C4-2B (cell line): ENCODE data around the gene PCDHGB7.
"Not testable (repeated sequence)": the region's sequence is repeated elsewhere in the genome, so short reads cannot be mapped to it uniquely, and the experiment has no call there.

ENCODE experiments used
- H3K27ac ChIP-seq: fragments of 450-650 bp; 2 replicates; pipeline ENCODE4 v1.5.1; 2017
- CTCF ChIP-seq: fragments of 450-650 bp; conservative IDR thresholded peaks from 2 replicates; pipeline ENCODE4 v1.5.1; 2017; ENCODE audit warnings: mild to moderate bottlenecking
- ZFX ChIP-seq: fragments of 450-650 bp; IDR thresholded peaks from 2 replicates; pipeline ENCODE4 v1.6.1; 2017

Gene PCDHGB7

GRCh38 chr5:141417494-141418172, at the start of gene PCDHGB7:
PCDHGB7 (plus strand) TSS chr5:141417677; CDS start chr5:141417860, 183 bp downstream.
- peak; percentile 81 for TF ChIP-seq CTCF
- not testable (repeated sequence) for H3K27ac ChIP-seq

DNA sequence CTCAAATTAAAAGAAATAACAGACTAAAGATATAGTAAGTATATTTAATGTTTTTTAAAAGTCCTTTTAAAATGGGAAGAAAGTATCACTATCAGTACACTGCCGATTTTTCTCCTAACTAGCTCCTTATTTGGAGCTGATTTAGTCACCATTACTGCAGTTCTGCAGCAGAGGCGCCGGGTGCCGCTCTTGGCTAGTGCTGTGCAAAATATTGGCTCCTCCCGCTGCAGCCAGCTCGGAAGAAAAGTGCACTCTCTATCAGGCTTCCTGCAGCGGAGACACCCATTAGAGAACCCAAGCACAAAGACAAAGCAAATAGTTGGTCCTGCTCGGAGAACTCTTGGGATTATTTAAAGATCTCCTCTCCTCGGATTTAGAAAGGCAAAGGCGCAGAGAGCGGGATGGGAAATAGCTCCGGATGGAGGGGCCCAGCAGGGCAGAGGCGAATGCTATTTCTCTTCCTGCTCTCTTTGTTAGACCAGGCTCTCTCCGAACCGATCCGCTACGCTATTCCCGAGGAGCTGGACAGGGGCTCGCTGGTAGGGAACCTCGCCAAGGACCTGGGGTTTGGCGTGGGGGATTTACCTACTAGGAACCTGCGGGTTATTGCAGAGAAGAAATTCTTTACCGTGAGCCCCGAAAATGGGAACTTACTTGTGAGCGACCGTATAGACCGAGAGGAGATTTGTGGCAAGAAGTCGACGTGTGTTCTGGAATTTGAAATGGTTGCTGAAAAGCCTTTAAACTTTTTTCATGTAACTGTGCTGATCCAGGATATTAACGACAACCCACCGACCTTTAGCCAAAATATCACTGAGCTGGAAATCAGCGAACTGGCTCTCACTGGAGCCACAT, 47.3 kb upstream of the PCDHGB7 start, which contains the start of gene PCDHGB3:
Gene PCDHGB3 (plus strand): TSS at position 249 of the 855 bp plus-strand sequence. CDS start 153 bp downstream, at position 402.
- TF ChIP-seq CTCF (peak; percentile 58), ZFX (no peak)
- H3K27ac ChIP-seq: no peak within 1 kb of the TSS

GRCh38 chr5:141371572-141372475, 45.7 kb upstream of the PCDHGB7 start:
- TF ChIP-seq ZFX: no peak
- TF ChIP-seq CTCF: no peak
- H3K27ac ChIP-seq: no peak overlapping the region

GRCh38 chr5:141373673-141374317, 43.7 kb upstream of the PCDHGB7 start, which contains the start of gene PCDHGA6:
PCDHGA6 (plus strand) TSS chr5:141373891; CDS start chr5:141374084, 193 bp downstream.
- TF ChIP-seq CTCF: peak; percentile 75
- no peak for TF ChIP-seq ZFX
- no peak within 1 kb of the TSS for H3K27ac ChIP-seq

DNA sequence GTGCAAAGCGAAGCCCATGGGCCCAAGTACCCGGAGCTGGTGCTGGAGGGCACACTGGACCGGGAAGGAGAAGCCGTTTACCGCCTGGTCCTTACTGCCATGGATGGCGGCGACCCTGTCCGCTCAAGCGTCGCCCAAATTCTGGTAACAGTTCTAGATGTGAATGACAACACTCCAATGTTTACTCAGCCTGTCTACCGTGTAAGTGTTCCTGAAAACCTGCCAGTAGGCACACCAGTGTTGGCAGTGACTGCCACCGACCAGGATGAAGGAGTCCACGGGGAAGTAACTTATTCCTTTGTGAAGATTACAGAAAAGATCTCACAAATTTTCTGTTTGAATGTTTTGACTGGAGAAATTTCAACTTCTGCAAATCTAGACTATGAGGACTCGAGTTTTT, 42.9 kb upstream of the PCDHGB7 start:
- TF ChIP-seq ZFX (no peak), CTCF (no peak)
- no peak overlapping the region for H3K27ac ChIP-seq

- peak; percentile 41 for TF ChIP-seq CTCF
- not testable (repeated sequence) for H3K27ac ChIP-seq
These were observed 41.9 kb upstream of the PCDHGB7 start for GRCh38 chr5:141375444-141376155.
